ENCODE results near the gene LZTS3.

- TF ChIP-seq GATA2 (IDR thresholded peaks at IDR 0.05; ENCODE audit: low read depth, low read length) (no peak), GATA3 (IDR thresholded peaks at IDR 0.05; ENCODE audit: low read depth, low read length) (no peak)
Measured at GRCh38 chr20:3116341-3116740, 57.0 kb downstream of the LZTS3 start.

All from SH-SY5Y (cell line).